Measurements from ENCODE around the gene DVL2. TPM values are rescaled to one million over a fixed set of nuclear protein-coding genes. Genes with fewer than 3 reads are reported as not detected.

Gene DVL2
- total RNA-seq, 1 donor from 2014 or later = 46.4 TPM

DNA sequence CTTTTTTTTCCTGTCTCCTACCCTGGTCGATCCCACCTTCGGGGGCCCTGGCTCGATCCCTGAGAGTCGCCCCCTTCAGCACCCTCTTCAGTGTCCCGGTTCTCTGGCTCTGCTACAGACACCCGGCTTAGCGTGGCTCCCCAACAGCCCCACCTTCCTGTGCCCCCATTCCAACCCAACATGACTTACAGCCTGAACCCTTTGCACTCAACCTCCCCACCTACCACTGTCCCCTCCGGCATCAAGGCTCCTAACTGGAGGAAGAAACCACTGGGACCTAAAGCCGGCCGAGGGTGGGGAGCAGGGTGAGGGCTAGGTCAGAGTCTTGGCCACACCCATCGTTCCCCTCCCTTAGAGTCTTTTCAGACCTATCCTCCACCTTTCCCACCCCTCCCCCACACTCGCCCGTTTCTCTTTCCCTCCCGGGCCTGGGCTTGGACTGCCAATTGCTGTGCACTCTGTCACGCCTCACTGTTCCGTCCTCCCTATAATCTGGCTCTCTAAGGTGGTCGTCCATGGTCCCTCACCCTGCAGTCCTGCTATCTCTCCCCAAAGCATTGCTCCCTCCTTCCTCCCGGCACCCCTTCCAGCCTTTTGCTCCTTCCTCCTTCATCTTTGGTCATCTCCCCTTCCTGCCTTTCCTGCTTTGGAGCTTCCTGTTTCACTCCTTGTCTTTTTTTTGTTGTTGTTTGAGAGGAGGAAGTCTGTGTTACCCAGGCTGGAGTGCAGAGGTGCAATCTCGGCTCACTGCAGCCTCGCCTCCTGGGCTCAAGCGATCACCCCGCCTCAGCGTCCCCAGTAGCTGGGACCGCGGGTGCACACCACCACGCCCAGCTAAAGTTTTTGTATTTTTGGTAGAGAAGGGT, 28.9 kb upstream of the DVL2 start:
- Histone ChIP-seq H3K9me3 (no peaks in the 10 kb centered on the region), H3K4me1 (peaks cover 52% of the 10 kb centered on the region), H3K36me3 (peaks cover 10% of the 10 kb centered on the region), H3K27ac (peak overlapping the region; percentile 88), H3K27me3 (ENCODE audit: low read depth) (peaks cover 21% of the 10 kb centered on the region), H3K4me3 (peak overlapping the region; percentile 67)
- DNase-seq (peak; percentile 82), ATAC-seq (peak; percentile 53 to 59)
- TF ChIP-seq CTCF (IDR thresholded peaks at IDR 0.05) = no peak
- intact Hi-C loops (cut with DNase I) = no loop called here

- Histone ChIP-seq H3K36me3 (peaks cover 18% of the 10 kb centered on the region), H3K27me3 (ENCODE audit: low read depth) (peaks cover 21% of the 10 kb centered on the region), H3K9me3 (no peaks in the 10 kb centered on the region), H3K4me3 (peak within 1 kb of the TSS; percentile 67), H3K27ac (peak within 1 kb of the TSS; percentile 88), H3K4me1 (peaks cover 52% of the 10 kb centered on the region)
- intact Hi-C loops (cut with DNase I) = no loop called here
- DNase-seq (peak; percentile 92), ATAC-seq (peak; percentile 83 to 90)
- no peak for TF ChIP-seq CTCF (IDR thresholded peaks at IDR 0.05)
Measured at GRCh38 chr17:7262192-7262934, 28.0 kb upstream of the DVL2 start, which contains the start of gene CLDN7. Gene CLDN7 (minus strand): TSS chr17:7262478. CDS start chr17:7262043, 435 bp downstream.

DNA sequence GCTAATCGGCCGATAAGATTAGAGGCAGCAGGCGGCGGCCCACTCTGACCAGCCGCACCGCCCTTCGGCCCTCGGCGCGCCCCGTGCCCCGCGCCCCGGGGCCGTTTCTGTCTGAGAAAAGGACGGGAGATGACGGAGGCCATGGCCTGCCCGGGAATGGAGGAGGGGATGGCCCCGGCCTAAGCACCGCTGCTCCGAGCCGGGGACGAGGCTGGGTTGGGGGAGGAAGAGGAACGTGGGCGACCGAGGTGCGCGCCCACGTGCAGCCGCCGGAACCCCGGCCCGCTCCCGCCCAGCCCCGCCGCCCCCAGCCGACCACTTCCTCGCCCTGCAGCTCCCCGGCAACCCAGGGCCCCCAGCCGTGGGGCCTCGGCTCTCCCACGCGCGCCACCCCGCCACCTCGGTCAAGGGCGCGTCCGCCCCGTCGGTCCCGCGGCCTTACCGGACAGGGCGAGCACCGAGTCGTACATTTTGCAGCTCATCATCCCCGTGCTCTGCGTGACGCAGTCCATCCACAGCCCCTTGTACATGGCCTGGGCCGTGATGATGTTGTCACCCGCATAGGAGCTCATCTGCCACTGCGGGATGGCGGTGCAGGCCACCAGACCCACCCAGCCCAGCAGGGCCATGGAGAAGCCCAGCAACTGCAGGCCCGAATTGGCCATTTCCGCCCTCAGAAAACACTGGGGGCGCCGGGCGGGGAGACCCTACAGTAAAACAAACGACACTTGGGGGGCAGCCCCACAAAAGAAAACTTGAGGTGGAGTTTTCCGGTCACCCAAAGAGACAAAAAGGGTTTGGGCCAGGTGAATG, 27.3 kb upstream of the DVL2 start:
- Histone ChIP-seq H3K9me3 (no peaks in the 10 kb centered on the region), H3K27me3 (ENCODE audit: low read depth) (peaks cover 21% of the 10 kb centered on the region), H3K4me3 (peak overlapping the region; percentile 67), H3K36me3 (peaks cover 26% of the 10 kb centered on the region), H3K4me1 (peaks cover 52% of the 10 kb centered on the region), H3K27ac (peak overlapping the region; percentile 88)
- ATAC-seq (peak; percentile 28 to 31), DNase-seq (peak; percentile 55)
- intact Hi-C loops (cut with DNase I) = no loop called here
- no peak for TF ChIP-seq CTCF (IDR thresholded peaks at IDR 0.05)

- H3K27ac ChIP-seq = peak overlapping the region; percentile 88
- peak; percentile 89 for DNase-seq
- H3K4me3 ChIP-seq = peak overlapping the region; percentile 67
- ATAC-seq = peak; percentile 80 to 82
- intact Hi-C loops (cut with DNase I) = no loop called here
- peaks cover 21% of the 10 kb centered on the region for H3K27me3 ChIP-seq (ENCODE audit: low read depth)
- H3K9me3 ChIP-seq = no peaks in the 10 kb centered on the region
- peaks cover 34% of the 10 kb centered on the region for H3K36me3 ChIP-seq
- no peak for TF ChIP-seq CTCF (IDR thresholded peaks at IDR 0.05)
- H3K4me1 ChIP-seq = peaks cover 52% of the 10 kb centered on the region
Measured at GRCh38 chr17:7260651-7261378, 26.5 kb upstream of the DVL2 start.
